CD14-positive monocyte (primary cell): Measurements from ENCODE around the gene C5AR2. TPM values are rescaled to one million over a fixed set of nuclear protein-coding genes. Genes with fewer than 3 reads are reported as not detected.

Source experiments
- DNase-seq, 3 donors: peaks; one replicate each; pipeline ENCODE4 v3.0.0-alpha.2; 2011 to 2022
- H2AFZ ChIP-seq: 2 replicates; pipeline ENCODE4 v1.6.0; 2012; ENCODE audit warnings: mild to moderate bottlenecking, low read depth, low read length, inconsistent platforms; ENCODE audit not compliant: insufficient read depth, poor library complexity, severe bottlenecking
- H3K27ac ChIP-seq, 2 donors: 1 replicate in 1 of 2; 2 replicates in 1 of 2; pipeline ENCODE4 v1.5.1; 2012 to 2013; ENCODE audit warnings: low read length in 2 of 2, control low read depth in 1 of 2, inconsistent platforms in 1 of 2, low read depth in 1 of 2, mild to moderate bottlenecking in 1 of 2
- H3K27me3 ChIP-seq, 2 donors: one replicate each; pipeline versions ENCODE4 v1.6.0 to v1.6.1; 2011 to 2013; ENCODE audit warnings: low read length in 2 of 2; ENCODE audit not compliant: control insufficient read depth in 2 of 2, insufficient read depth in 2 of 2
- H3K36me3 ChIP-seq, 2 donors: replicated peaks in 1 of 2; 1 replicate in 1 of 2; 2 replicates in 1 of 2; pipeline versions ENCODE4 v1.5.1 to v1.6.1; 2012 to 2013; ENCODE audit warnings: low read length in 2 of 2, control low read depth in 1 of 2, inconsistent platforms in 1 of 2, mild to moderate bottlenecking in 1 of 2; ENCODE audit not compliant: insufficient read depth in 2 of 2, control insufficient read depth in 1 of 2
- H3K4me1 ChIP-seq, 2 donors: 1 replicate in 1 of 2; 2 replicates in 1 of 2; pipeline versions ENCODE4 v1.5.1 to v1.6.1; 2012 to 2013; ENCODE audit warnings: low read length in 2 of 2, control low read depth in 1 of 2, inconsistent platforms in 1 of 2, mild to moderate bottlenecking in 1 of 2, moderate library complexity in 1 of 2; ENCODE audit not compliant: insufficient read depth in 2 of 2, control insufficient read depth in 1 of 2
- H3K4me2 ChIP-seq: replicated peaks from 2 replicates; pipeline ENCODE3; 2012; ENCODE audit warnings: low read length, moderate library complexity, mild to moderate bottlenecking; ENCODE audit not compliant: poor library complexity, severe bottlenecking; ENCODE audit errors: extremely low read depth
- H3K4me3 ChIP-seq, 3 experiments: fragments of 200-600 bp in 1 of 3; sonication (generic) in 1 of 3; replicated peaks in 1 of 3; 1 replicate in 2 of 3; 2 replicates in 1 of 3; pipeline ENCODE4 v1.5.1; 2011 to 2013; ENCODE audit warnings: low read length in 3 of 3, mild to moderate bottlenecking in 3 of 3, control low read depth in 2 of 3, low read depth in 2 of 3, inconsistent platforms in 1 of 3, moderate library complexity in 1 of 3
- H3K79me2 ChIP-seq: 2 replicates; pipeline ENCODE4 v1.6.0; 2012; ENCODE audit warnings: mild to moderate bottlenecking, control low read depth, inconsistent platforms, low read length, moderate library complexity; ENCODE audit not compliant: insufficient read depth
- H3K9ac ChIP-seq: 2 replicates; pipeline ENCODE4 v1.6.0; 2017; ENCODE audit warnings: low read length, mild to moderate bottlenecking; ENCODE audit not compliant: insufficient read depth, poor library complexity, severe bottlenecking
- H3K9me3 ChIP-seq, 2 donors: replicated peaks in 1 of 2; 1 replicate in 1 of 2; 2 replicates in 1 of 2; pipeline versions ENCODE4 v1.5.1 to v1.6.1; 2012 to 2013; ENCODE audit warnings: low read length in 2 of 2, control low read depth in 1 of 2; ENCODE audit not compliant: control insufficient read depth in 1 of 2, insufficient read depth in 1 of 2
- H4K20me1 ChIP-seq: 2 replicates; pipeline ENCODE4 v1.6.0; 2012; ENCODE audit warnings: mild to moderate bottlenecking, low read length, control low read depth, moderate library complexity; ENCODE audit not compliant: insufficient read depth
- H3K27ac Mint-ChIP-seq, 7 donors: one replicate each; pipeline ENCODE4 v1.8.0; 2020; ENCODE audit warnings: mild to moderate bottlenecking in 7 of 7, mixed read lengths in 7 of 7, moderate library complexity in 6 of 7, inconsistent platforms in 2 of 7
- H3K27me3 Mint-ChIP-seq, 3 donors: one replicate each; pipeline ENCODE4 v1.8.0; 2021 to 2022; ENCODE audit warnings: low read depth in 3 of 3, mild to moderate bottlenecking in 3 of 3, mixed read lengths in 3 of 3, moderate library complexity in 3 of 3, inconsistent platforms in 1 of 3
- H3K36me3 Mint-ChIP-seq, 2 donors: one replicate each; pipeline ENCODE4 v1.8.0; 2020; ENCODE audit warnings: mixed read lengths in 2 of 2, inconsistent platforms in 1 of 2, mild to moderate bottlenecking in 1 of 2
- H3K4me1 Mint-ChIP-seq: one replicate; pipeline ENCODE4 v1.8.0; 2020; ENCODE audit warnings: mild to moderate bottlenecking, mixed read lengths
- H3K4me3 Mint-ChIP-seq, 2 donors: one replicate each; pipeline ENCODE4 v1.8.0; 2020; ENCODE audit warnings: mild to moderate bottlenecking in 2 of 2, mixed read lengths in 2 of 2, moderate library complexity in 1 of 2
- H3K9me3 Mint-ChIP-seq, 7 donors: one replicate each; pipeline ENCODE4 v1.8.0; 2020 to 2022; ENCODE audit warnings: mixed read lengths in 7 of 7, mild to moderate bottlenecking in 6 of 7, moderate library complexity in 6 of 7, inconsistent platforms in 2 of 7
- CTCF ChIP-seq: fragments of 200-600 bp; IDR thresholded peaks from one replicate; pipeline ENCODE4 v1.8.0; 2022; ENCODE audit warnings: antibody characterized with exemption, mild to moderate bottlenecking
- WGBS: methylation state at CpG from one replicate; pipeline ENCODE4 v1.1.5; 2013; ENCODE audit warnings: missing lambda C conversion rate; ENCODE audit not compliant: insufficient coverage; 5-methylcytosine and 5-hydroxymethylcytosine counted together
- intact Hi-C, 2 donors: fragments of 100-400 bp; cut with micrococcal nuclease; formaldehyde crosslinking; loops; one replicate each; pipeline versions ENCODE4 v1.15.0 to v1.15.1; 2023
- polyA plus RNA-seq, 3 donors: library from polyadenylated mRNA; depleted of rRNA in 1 of 3; unstranded in 2 of 3; stranded (reverse) in 1 of 3; fragments of 300-500 nt in 2 of 3; fragments of >200 nt in 1 of 3; fragmentation: Illumina TruSeq in 2 of 3; gene quantifications; 1 replicate in 2 of 3; 2 replicates in 1 of 3; pipeline ENCODE4 v1.2.3, GENCODE V29; 2012 to 2021

C5AR2 gene
- polyA plus RNA-seq, 3 donors, result 2.4 to 46.9 (median 4.3) TPM

- Histone ChIP-seq H3K9me3 (no peaks in the 10 kb centered on the region), H3K27ac (peak overlapping the region; percentile 48 to 68), H3K4me2 (peak overlapping the region; percentile 16), H3K4me1 (peaks cover 65 to 87% of the 10 kb centered on the region in 2 donors), H4K20me1 (peaks cover 59% of the 10 kb centered on the region), H3K9ac (no peak overlapping the region), H3K36me3 (peaks cover 27 to 58% of the 10 kb centered on the region in 2 donors), H2AFZ (no peak overlapping the region), H3K27me3 (no peaks in the 10 kb centered on the region), H3K79me2 (peaks cover 49% of the 10 kb centered on the region), H3K4me3 (no peak overlapping the region)
- H3K27ac Mint-ChIP-seq, result peak overlapping the region; percentile 33 to 93 (median 83)
- peaks cover 58 to 71% of the 10 kb centered on the region in 2 donors for H3K36me3 Mint-ChIP-seq
- intact Hi-C loops, result no loop called here
- H3K27me3 Mint-ChIP-seq, result peaks cover 2 to 14% (median 8%) of the 10 kb centered on the region in 3 donors
- TF ChIP-seq CTCF, result no peak
- H3K4me3 Mint-ChIP-seq, result no peak overlapping the region
- peaks cover 75% of the 10 kb centered on the region for H3K4me1 Mint-ChIP-seq
- peaks cover 0 to 16% (median 5%) of the 10 kb centered on the region in 7 donors for H3K9me3 Mint-ChIP-seq
- no peak for DNase-seq
- 91% methylated on average over 45 of the region's 46 CpGs for WGBS
Measured at GRCh38 chr19:47319923-47320871, 11.8 kb upstream of the C5AR2 start.

- no peaks in the 10 kb centered on the region for H3K27me3 ChIP-seq
- peaks cover 0 to 12% (median 4%) of the 10 kb centered on the region in 7 donors for H3K9me3 Mint-ChIP-seq
- no peak for TF ChIP-seq CTCF
- H3K27me3 Mint-ChIP-seq, result peaks cover 2 to 9% (median 8%) of the 10 kb centered on the region in 3 donors
- peak in 1 of 3 donors; percentile 13 for DNase-seq
- peaks cover 44 to 57% of the 10 kb centered on the region in 2 donors for H3K36me3 Mint-ChIP-seq
- peaks cover 47% of the 10 kb centered on the region for H4K20me1 ChIP-seq
- peak overlapping the region; percentile 87 to 96 (median 93) for H3K27ac Mint-ChIP-seq
- peaks cover 70% of the 10 kb centered on the region for H3K4me1 Mint-ChIP-seq
- H3K4me3 ChIP-seq, result peak overlapping the region in 1 of 3 experiments; percentile 54
- H3K9ac ChIP-seq, result no peak overlapping the region
- peak overlapping the region; percentile 21 for H3K4me2 ChIP-seq
- H3K9me3 ChIP-seq, result no peaks in the 10 kb centered on the region
- no peak overlapping the region for H2AFZ ChIP-seq
- H3K36me3 ChIP-seq, result peaks cover 23 to 49% of the 10 kb centered on the region in 2 donors
- peak overlapping the region; percentile 68 to 73 for H3K27ac ChIP-seq
- H3K4me1 ChIP-seq, result peaks cover 58 to 80% of the 10 kb centered on the region in 2 donors
- no CpG with 5 or more reads among the region's 1 CpG for WGBS
- intact Hi-C loops, result no loop called here
- H3K4me3 Mint-ChIP-seq, result peak overlapping the region in 1 of 2 donors; percentile 26
- H3K79me2 ChIP-seq, result peaks cover 37% of the 10 kb centered on the region
Measured at GRCh38 chr19:47321630-47322029, 10.3 kb upstream of the C5AR2 start.
